RCC 7860 (cell line): ENCODE measurements around the gene FOXE3.
A peak's percentile ranks its signal among the peaks of the same experiment; 100 is the strongest.

ENCODE experiments used
- DNase-seq: peaks from one replicate; pipeline ENCODE4 v3.0.0-alpha.2; 2015; ENCODE audit warnings: low spot score
- FAIRE-seq: peaks from 2 replicates; lab custom pipeline; 2012; peaks lifted over from hg19 to GRCh38; lab: Jason Lieb, UNC

The FOXE3 gene

DNA sequence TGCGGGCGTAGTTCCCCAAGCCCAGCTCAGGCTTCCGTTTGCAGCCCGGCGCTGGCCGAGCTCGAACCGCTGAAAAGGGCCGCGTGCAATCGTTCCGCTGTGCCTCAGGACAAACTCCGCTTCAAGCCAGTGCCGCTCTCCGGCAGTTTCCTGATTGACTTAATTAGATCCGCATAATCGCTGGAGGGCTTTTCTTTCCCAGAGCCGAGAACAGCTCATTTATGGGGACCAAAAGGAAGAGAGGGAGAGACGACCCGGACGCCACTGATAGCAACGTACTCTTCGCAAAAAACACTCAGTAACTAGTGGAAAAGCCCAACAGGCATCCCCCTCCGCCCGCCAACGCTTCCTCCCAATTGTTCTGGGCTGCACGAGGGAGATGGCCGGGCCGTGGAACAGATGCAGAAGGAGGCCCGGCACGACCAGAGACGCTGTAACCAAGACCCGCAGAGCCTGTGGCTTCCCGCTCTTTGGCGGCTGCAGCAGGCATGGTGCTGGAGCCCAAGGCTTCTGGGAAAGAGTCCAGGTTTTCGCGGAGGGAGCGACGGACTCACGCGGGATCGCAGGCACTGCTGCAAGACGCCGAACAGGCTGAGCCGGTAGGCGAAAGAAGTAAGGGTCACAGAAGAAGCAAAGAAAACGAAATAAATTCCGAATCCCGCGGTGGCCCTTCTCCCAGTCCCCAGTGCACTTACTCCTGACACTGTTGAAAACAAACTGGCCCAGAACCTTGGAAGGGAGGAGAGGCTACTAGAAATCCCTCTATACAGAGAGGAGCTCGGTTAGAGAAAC is 18.2 kb downstream of the FOXE3 start:
- FAIRE-seq (no peak), DNase-seq (no peak)

- no peak for FAIRE-seq
- no peak for DNase-seq
Observed at GRCh38 chr1:47435506-47436303, 19.6 kb downstream of the FOXE3 start.

DNA sequence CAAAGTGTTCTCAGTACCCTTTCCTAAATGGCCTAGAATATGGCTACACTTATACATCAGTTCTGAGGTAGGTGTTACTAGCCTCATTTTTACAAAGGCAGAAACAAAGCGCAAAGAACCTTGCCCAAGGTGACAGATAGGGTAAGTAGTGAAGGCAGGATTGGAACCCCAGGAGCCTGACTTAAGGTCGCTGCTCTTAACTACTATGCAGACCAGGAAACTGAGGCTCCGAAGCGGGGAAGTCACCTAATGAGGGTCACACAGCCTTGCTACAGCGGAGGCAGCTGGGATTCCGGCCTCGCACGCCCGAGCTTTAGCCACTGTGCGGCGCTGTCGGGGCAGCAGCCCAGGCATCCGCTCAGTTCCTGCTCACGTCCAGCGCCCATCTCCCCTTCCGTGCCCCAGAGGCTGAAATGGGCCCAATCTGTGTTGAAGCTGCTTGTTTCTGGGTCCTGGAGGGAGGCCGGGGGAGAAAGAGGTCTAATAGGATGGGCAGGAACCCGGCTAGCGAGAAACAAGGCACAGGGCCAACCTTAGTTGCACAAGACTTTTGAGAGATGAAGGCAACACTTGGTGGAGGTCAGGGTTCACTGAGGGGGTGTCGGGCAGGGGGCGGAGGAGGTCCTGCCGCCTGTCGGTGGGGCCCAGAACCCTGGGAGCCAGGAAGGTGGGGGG is 20.4 kb downstream of the FOXE3 start:
- FAIRE-seq (no peak), DNase-seq (peak; percentile 61)

GRCh38 chr1:47436979-47437446 is 20.9 kb downstream of the FOXE3 start:
- no peak for FAIRE-seq
- DNase-seq, result no peak

- FAIRE-seq (no peak), DNase-seq (peak; percentile 87)
Observed at GRCh38 chr1:47437447-47438164, 21.5 kb downstream of the FOXE3 start, which contains the start of gene FOXD2. FOXD2 (plus strand) TSS chr1:47438044; CDS start chr1:47438136, 92 bp downstream.

- FAIRE-seq (no peak), DNase-seq (no peak)
Observed at GRCh38 chr1:47438165-47439016, 22.3 kb downstream of the FOXE3 start.

DNA sequence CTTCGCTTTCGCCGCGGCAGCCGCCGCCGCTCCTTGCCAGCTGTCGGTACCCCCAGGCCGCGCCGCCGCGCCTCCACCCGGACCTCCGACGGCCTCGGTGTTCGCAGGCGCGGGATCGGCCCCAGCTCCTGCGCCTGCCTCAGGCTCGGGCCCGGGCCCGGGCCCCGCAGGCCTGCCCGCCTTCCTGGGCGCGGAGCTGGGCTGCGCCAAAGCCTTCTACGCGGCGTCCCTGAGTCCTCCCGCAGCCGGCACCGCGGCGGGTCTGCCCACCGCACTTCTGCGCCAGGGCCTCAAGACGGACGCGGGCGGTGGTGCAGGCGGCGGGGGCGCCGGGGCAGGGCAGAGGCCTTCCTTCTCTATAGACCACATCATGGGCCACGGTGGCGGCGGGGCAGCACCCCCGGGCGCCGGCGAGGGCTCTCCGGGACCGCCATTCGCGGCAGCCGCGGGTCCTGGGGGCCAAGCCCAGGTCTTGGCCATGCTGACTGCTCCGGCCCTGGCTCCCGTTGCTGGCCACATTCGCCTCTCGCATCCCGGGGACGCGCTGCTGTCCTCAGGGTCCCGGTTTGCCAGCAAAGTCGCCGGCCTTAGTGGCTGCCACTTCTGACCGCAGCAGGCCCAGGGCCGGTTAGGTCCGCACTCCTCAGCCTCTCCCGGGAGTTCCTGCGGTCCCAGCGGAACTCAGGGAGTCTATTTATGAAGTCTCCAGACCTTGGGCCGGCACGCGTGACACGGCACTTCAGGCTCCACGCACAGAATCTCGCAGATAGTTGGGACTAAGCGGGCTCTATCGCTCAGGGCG is 23.1 kb downstream of the FOXE3 start:
- DNase-seq, result no peak
- no peak for FAIRE-seq

GRCh38 chr1:47439819-47440598 is 23.9 kb downstream of the FOXE3 start:
- no peak for DNase-seq
- FAIRE-seq, result no peak

DNA sequence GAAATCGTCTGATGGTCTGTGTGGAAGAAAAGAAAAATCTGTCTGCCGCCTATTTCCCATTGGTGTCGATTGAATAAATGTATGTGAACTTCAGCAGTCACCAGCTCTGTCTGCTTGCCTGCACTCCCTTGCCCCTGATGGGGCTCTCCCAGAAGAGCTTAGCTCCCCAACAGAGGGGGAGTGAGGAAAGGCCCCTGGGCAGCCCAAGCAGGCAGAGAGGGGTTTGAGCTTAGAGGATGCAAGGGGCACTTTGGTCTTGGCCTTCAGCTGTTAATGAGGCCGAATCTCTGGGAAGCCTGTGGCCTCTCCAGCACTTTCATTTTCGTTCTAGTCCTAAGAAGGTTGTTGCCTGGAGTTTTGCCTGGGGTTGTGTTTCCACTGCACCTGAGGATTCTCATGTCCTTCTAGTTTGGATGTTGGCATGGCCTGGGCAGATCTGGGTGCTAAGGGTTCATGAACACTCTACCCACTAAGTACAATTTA is 24.6 kb downstream of the FOXE3 start:
- no peak for FAIRE-seq
- DNase-seq, result no peak

DNA sequence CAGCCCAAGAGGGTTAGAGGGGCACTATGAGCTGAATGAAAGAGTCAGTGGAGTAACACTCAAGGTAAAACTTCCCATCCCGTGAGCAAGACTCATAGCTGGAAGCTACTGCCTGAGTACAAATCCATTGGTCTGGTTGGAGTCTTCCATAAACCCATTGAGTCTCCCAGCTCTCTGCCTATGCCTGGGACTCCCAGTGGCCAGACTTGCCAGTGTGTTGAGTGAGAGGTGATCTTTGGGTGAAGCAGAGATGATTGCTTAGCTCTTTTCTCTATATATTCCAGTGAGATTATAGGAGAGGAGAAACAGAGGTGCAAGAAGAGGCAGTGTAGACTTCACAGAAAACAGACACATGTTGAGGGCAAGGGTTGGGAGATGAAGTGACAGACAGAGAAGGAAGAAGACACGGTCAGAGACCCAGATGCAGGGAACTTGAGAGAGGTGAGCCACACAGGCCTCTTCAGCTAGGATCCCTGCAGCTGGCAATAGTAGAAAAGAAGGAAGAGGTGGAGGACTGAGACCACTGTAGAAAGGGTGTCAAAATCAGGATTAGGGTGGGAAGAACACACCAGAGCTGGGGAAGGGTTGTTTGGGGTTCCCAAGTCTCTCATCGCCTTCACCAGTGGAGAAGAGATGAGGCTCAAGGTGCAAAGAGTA is 25.5 kb downstream of the FOXE3 start:
- FAIRE-seq, result no peak

GRCh38 chr1:47442202-47442601 is 26.1 kb downstream of the FOXE3 start:
- DNase-seq, result no peak
- FAIRE-seq, result no peak

More for the DNA sequence above, 25.5 kb downstream of the FOXE3 start:
- DNase-seq, result no peak

DNA sequence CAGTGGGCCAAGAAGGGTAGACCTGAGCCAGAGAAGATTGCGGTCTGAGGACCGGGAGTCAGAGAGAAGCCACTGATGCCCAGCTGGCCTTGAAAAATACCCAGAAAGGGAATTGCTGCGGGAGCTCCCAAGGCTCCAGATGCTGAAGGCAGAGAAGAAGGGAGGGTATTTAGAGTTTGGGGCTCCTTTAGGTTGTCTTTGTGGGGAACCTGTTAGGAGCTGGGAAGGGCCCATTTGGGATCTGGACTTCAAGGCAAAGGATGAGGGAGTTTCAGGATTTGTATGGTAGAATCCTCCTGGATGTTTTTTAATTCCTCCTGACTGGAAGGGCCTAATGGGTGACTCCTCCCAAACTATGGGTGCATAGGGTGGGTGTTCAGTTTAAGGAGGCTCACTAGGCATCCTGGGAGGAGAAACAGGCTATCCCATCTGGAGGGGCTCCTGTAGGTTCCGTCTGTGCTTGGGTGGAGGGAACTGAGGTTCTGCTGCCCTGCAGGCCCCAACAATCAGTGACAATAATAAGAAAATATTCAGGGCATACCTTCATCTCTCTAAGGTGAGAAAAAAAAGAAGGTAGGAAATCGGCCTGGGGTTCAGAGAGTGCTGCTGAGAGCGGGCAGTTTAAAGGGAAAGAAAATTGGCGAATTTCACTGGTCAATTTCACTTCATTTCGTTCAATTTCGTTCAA is 26.9 kb downstream of the FOXE3 start:
- DNase-seq, result no peak
- FAIRE-seq, result no peak

DNA sequence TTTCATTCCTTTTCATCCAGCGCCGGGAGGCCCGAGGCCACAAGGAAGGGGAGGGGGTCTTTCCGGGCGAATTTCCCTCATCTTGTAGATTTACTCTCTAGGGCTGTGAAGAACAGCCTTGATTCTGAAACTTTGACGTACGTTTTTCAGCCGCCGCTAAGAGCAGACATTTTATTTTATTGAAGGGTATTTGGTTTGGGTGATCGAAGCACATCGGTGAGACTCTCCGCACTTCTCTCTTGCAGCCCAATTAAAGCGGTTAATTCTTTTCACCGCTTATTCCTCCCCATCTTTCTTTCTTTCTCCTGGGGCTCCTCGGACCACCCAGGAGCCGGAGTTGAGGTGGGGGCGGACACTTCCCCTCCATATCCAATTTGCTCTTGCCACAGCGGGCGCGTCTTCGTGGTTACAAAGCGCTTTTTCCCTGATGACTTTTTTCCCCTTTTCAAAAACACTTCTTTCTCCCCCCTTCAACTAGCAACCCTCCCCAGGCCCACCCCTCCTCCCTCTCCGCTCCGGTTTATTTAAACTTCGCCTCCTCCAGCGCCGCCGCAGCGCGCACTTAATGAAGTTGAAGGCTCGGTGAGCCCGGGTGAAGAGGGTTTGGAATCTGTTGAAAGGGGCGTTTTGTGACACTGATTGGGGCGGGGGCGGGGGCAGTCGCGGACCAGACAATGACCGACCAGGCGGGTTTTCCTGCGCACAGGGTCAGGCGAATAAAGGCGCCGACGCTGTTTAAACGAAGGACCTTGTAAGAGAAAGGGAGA is 27.6 kb downstream of the FOXE3 start:
- FAIRE-seq (no peak), DNase-seq (no peak)

GRCh38 chr1:47444297-47444561 is 28.1 kb downstream of the FOXE3 start:
- FAIRE-seq (no peak), DNase-seq (no peak)

DNA sequence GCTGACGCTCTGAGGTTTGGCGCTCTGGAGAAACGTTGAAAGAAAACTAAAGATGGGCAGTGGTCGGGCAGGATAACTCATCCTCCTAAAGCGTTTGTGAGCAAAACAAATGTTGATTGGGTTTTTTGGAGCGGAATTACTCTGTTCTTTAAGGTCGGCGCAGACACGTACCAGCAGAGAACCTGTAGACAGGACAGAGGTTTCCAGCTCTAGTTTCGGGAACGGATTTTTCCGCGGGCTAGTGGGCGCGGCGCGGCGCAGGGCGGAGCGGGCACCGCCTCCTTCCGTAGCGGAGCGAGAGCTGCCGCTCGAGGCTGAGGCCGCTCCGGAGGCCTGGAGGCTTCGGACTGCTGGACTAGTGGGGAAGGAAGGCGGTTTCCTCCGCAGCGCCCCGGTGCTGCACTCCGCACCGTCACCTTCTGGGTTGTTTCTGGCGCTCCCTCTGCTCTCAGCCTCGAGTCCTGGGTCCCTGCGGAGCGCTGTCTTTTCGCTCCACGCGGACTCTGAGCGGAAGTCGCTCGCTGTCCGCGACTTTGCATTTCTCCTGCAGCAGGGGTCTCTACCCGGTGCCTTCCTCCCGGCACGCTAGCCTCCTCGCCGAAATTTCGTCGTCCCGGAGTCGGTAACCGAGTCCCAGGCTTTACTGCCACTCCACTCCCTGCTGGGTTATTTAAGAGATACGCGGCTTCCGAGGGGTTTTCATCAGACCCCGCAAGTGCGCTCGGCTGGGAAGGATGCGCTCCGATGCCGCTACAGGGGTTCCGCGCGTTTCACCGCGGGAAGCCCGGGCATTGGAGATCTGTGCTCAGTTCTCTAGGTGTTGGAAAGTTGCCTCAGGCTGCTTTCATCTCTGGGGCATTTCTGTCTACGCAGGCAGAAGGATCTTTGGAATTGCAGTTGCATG is 28.7 kb downstream of the FOXE3 start:
- DNase-seq (no peak), FAIRE-seq (no peak)
